HepG2 (cell line): ENCODE measurements around the gene AP4M1. TPM values are rescaled to one million over a fixed set of nuclear protein-coding genes. Genes with fewer than 3 reads are reported as not detected.

Source experiments
- ARHGAP35 ChIP-seq: sonication (generic); formaldehyde crosslinking; IDR thresholded peaks from 2 replicates; pipeline ENCODE4 v1.9.0; 2022; ENCODE audit warnings: mild to moderate bottlenecking, inconsistent platforms, moderate library complexity, missing genetic modification reagents, borderline replicate concordance
- CREB3 ChIP-seq: sonication (generic); formaldehyde crosslinking; IDR thresholded peaks from 2 replicates; pipeline ENCODE4 v1.5.0; 2020; ENCODE audit warnings: missing genetic modification reagents
- EHMT2 ChIP-seq: fragments of 200-600 bp; sonication (generic); IDR thresholded peaks from 2 replicates; pipeline ENCODE4 v1.7.0; 2017; ENCODE audit warnings: antibody characterized with exemption, low read depth, low read length, borderline replicate concordance
- ELF4 ChIP-seq: sonication (generic); formaldehyde crosslinking; IDR thresholded peaks from 2 replicates; pipeline ENCODE4 v1.5.0; 2020; ENCODE audit warnings: missing genetic modification reagents, mild to moderate bottlenecking, moderate library complexity, borderline replicate concordance
- HNRNPK ChIP-seq: fragments of 200-400 bp; formaldehyde crosslinking; IDR thresholded peaks from 2 replicates; pipeline ENCODE4 v1.6.1; 2018; ENCODE audit warnings: low read length, low read depth, moderate library complexity, mild to moderate bottlenecking; ENCODE audit not compliant: poor library complexity, severe bottlenecking
- PRMT3 ChIP-seq: sonication (generic); formaldehyde crosslinking; IDR thresholded peaks from 2 replicates; pipeline ENCODE4 v1.8.1; 2022; ENCODE audit warnings: low read depth, mild to moderate bottlenecking, moderate library complexity, missing genetic modification reagents, borderline replicate concordance
- SALL2 ChIP-seq: sonication (generic); formaldehyde crosslinking; IDR thresholded peaks from 2 replicates; pipeline ENCODE4 v1.8.1; 2023; ENCODE audit warnings: mild to moderate bottlenecking, missing genetic modification reagents, inconsistent platforms
- XRCC5 ChIP-seq: fragments of 200-400 bp; formaldehyde crosslinking; optimal IDR thresholded peaks from 2 replicates; pipeline ENCODE3; 2017; ENCODE audit warnings: mild to moderate bottlenecking, low read length
- ZBTB26 ChIP-seq: IDR thresholded peaks from 2 replicates; pipeline ENCODE4 v1.6.1; 2016; ENCODE audit warnings: missing compliant biosample characterization, missing genetic modification reagents, borderline replicate concordance
- ZMYM2 ChIP-seq: sonication (generic); formaldehyde crosslinking; IDR thresholded peaks from 2 replicates; pipeline ENCODE4 v1.8.0; 2022; ENCODE audit warnings: mild to moderate bottlenecking, missing genetic modification reagents
- ZMYM3 ChIP-seq: sonication (generic); formaldehyde crosslinking; IDR thresholded peaks from 2 replicates; pipeline ENCODE4 v1.5.1; 2020; ENCODE audit warnings: mild to moderate bottlenecking, missing genetic modification reagents
- ZNF589 ChIP-seq: sonication (generic); formaldehyde crosslinking; conservative IDR thresholded peaks from 2 replicates; pipeline ENCODE4 v1.8.0; 2022; ENCODE audit warnings: mild to moderate bottlenecking, moderate library complexity, missing genetic modification reagents
- polyA plus RNA-seq, 8 experiments: library from polyadenylated mRNA; depleted of rRNA in 3 of 8; stranded (reverse) in 7 of 8; unstranded in 1 of 8; fragments of >200 nt; fragmentation: Illumina TruSeq in 4 of 8; extraction: Trizol in 4 of 8; gene quantifications; 2 replicates each; pipeline versions ENCODE4 v1.2.1 to v1.2.3, GENCODE V29; 2011 to 2016; ENCODE audit warnings: low read depth in 4 of 8, missing spikeins in 1 of 8, mixed read lengths in 1 of 8; ENCODE audit not compliant: insufficient read depth in 1 of 8
- total RNA-seq, 5 experiments: library from RNA; depleted of rRNA; stranded (reverse); fragments of >200 nt; fragmentation: Illumina TruSeq; extraction: Trizol; gene quantifications; 2 replicates each; pipeline ENCODE4 v1.2.3, GENCODE V29; 2016; ENCODE audit warnings: low read depth in 1 of 5
- TF ChIP-seq, protein P1 (sequence below): sonication (generic); formaldehyde crosslinking; IDR thresholded peaks from 2 replicates; pipeline ENCODE4 v1.4.0; 2020; ENCODE audit warnings: missing genetic modification reagents
- TF ChIP-seq, protein P2 (sequence below): IDR thresholded peaks from 2 replicates; pipeline ENCODE4 v1.6.1; 2016; ENCODE audit warnings: control low read depth
- TF ChIP-seq, protein P3 (sequence below): sonication (generic); formaldehyde crosslinking; IDR thresholded peaks from 2 replicates; pipeline ENCODE4 v1.5.1; 2020; ENCODE audit warnings: missing genetic modification reagents, mild to moderate bottlenecking, borderline replicate concordance
- TF ChIP-seq, protein P4 (sequence below): sonication (generic); formaldehyde crosslinking; IDR thresholded peaks from 2 replicates; pipeline ENCODE4 v1.4.0; 2020; ENCODE audit warnings: missing genetic modification reagents

AP4M1 gene
- total and polyA plus RNA-seq, 2 of the 13 experiments (the other 11 are each of a cell fraction or from before 2014, with no cell fraction given), result 6.3 to 9.7 TPM

DNA sequence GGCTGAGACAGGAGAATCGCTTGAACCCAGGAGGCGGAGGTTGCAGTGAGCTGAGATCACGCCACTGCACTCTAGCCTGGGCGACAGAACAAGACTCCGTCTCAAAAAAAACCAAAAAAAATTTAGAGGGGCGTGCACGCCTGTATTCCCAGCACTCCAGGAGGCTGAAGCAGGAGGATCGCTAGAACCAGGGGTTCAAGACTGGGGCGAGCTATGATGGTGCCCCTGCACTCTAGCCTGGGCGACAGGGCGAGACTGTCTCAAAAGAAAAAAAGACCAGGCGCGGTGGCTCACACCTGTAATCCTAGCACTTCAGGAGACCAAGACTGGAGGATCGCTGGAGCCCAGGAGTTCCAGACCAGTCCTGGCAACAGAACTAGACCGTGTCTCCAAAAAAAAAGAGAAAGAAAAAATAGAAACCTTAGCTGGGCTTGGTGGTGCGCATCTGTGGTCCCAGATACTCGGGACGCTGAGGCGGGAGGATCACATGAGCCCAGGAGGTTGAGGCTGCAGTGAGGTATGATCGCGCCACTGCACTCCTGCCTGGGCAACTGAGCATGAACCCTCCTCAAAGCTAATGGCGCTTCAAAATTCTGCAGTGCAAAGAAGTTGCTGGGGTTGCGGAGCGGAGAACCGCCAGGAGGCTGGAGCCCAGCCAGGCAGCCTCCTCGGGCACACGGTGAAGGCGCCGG is 24.9 kb downstream of the AP4M1 start (continued):
- TF ChIP-seq, protein P1, sequence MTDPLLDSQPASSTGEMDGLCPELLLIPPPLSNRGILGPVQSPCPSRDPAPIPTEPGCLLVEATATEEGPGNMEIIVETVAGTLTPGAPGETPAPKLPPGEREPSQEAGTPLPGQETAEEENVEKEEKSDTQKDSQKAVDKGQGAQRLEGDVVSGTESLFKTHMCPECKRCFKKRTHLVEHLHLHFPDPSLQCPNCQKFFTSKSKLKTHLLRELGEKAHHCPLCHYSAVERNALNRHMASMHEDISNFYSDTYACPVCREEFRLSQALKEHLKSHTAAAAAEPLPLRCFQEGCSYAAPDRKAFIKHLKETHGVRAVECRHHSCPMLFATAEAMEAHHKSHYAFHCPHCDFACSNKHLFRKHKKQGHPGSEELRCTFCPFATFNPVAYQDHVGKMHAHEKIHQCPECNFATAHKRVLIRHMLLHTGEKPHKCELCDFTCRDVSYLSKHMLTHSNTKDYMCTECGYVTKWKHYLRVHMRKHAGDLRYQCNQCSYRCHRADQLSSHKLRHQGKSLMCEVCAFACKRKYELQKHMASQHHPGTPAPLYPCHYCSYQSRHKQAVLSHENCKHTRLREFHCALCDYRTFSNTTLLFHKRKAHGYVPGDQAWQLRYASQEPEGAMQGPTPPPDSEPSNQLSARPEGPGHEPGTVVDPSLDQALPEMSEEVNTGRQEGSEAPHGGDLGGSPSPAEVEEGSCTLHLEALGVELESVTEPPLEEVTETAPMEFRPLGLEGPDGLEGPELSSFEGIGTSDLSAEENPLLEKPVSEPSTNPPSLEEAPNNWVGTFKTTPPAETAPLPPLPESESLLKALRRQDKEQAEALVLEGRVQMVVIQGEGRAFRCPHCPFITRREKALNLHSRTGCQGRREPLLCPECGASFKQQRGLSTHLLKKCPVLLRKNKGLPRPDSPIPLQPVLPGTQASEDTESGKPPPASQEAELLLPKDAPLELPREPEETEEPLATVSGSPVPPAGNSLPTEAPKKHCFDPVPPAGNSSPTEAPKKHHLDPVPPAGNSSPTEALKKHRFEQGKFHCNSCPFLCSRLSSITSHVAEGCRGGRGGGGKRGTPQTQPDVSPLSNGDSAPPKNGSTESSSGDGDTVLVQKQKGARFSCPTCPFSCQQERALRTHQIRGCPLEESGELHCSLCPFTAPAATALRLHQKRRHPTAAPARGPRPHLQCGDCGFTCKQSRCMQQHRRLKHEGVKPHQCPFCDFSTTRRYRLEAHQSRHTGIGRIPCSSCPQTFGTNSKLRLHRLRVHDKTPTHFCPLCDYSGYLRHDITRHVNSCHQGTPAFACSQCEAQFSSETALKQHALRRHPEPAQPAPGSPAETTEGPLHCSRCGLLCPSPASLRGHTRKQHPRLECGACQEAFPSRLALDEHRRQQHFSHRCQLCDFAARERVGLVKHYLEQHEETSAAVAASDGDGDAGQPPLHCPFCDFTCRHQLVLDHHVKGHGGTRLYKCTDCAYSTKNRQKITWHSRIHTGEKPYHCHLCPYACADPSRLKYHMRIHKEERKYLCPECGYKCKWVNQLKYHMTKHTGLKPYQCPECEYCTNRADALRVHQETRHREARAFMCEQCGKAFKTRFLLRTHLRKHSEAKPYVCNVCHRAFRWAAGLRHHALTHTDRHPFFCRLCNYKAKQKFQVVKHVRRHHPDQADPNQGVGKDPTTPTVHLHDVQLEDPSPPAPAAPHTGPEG (CRISPR knock-in tag), result no peak
- TF ChIP-seq ARHGAP35 (CRISPR knock-in tag), result no peak
- TF ChIP-seq, protein P2, sequence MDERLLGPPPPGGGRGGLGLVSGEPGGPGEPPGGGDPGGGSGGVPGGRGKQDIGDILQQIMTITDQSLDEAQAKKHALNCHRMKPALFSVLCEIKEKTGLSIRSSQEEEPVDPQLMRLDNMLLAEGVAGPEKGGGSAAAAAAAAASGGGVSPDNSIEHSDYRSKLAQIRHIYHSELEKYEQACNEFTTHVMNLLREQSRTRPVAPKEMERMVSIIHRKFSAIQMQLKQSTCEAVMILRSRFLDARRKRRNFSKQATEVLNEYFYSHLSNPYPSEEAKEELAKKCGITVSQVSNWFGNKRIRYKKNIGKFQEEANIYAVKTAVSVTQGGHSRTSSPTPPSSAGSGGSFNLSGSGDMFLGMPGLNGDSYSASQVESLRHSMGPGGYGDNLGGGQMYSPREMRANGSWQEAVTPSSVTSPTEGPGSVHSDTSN (CRISPR knock-in tag), result no peak
- TF ChIP-seq SALL2 (CRISPR knock-in tag), result no peak
- no peak for TF ChIP-seq CREB3 (CRISPR knock-in tag)
- TF ChIP-seq, protein P3, sequence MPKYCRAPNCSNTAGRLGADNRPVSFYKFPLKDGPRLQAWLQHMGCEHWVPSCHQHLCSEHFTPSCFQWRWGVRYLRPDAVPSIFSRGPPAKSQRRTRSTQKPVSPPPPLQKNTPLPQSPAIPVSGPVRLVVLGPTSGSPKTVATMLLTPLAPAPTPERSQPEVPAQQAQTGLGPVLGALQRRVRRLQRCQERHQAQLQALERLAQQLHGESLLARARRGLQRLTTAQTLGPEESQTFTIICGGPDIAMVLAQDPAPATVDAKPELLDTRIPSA (CRISPR knock-in tag), result peak; percentile 52; the same call in 1 of the 2 replicates
- no peak for TF ChIP-seq EHMT2
- TF ChIP-seq ZMYM2 (CRISPR knock-in tag), result no peak
- TF ChIP-seq XRCC5, result no peak
- no peak for TF ChIP-seq ZNF589 (CRISPR knock-in tag)
- no peak for TF ChIP-seq ZMYM3 (CRISPR knock-in tag)
- TF ChIP-seq ELF4, result no peak
- no peak for TF ChIP-seq ZBTB26 (CRISPR knock-in tag)
- no peak for TF ChIP-seq HNRNPK
- TF ChIP-seq, protein P4, sequence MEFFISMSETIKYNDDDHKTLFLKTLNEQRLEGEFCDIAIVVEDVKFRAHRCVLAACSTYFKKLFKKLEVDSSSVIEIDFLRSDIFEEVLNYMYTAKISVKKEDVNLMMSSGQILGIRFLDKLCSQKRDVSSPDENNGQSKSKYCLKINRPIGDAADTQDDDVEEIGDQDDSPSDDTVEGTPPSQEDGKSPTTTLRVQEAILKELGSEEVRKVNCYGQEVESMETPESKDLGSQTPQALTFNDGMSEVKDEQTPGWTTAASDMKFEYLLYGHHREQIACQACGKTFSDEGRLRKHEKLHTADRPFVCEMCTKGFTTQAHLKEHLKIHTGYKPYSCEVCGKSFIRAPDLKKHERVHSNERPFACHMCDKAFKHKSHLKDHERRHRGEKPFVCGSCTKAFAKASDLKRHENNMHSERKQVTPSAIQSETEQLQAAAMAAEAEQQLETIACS (CRISPR knock-in tag), result no peak
- TF ChIP-seq PRMT3 (CRISPR knock-in tag), result no peak; the same call in 1 of the 2 replicates
